ENCODE results near the gene RAD51B. TPM values are rescaled to one million over a fixed set of nuclear protein-coding genes. Genes with fewer than 3 reads are reported as not detected.
A peak's percentile ranks its signal among the peaks of the same experiment; 100 is the strongest.

RAD51B gene
- total and polyA plus RNA-seq, 9 of the 15 experiments (the other 6 are each of a cell fraction or from before 2014, with no cell fraction given), result 8.5 to 17.3 (median 11.3) TPM

DNA sequence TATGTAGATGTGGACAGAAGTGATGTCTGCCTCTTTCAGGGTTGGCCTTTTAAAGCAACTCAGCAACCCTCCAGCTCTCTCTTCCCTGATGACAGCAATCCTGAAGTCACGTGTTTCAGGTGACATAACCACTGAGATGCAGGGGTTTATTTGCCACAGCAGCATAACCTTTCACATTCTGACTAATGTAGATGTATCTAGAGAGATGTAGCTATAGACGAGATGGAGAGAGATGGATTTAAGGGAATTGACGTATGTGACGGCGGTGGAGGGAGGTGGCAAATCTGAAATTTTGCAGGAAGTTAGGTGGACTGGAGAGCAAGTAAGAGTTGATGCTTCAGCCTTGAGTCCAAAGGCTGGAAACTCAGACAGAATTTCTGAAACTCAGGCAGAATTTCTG, 847.3 kb downstream of the RAD51B start:
- no TSS peak for BruUV-seq (replicated peaks)
- no peaks in the 10 kb centered on the region for H3K36me3 ChIP-seq (ENCODE audit: control insufficient read depth, insufficient read depth, low read length)
- H3K4me2 ChIP-seq (ENCODE audit: insufficient read depth, low read length), result no peak overlapping the region
- WGBS (ENCODE audit: insufficient coverage, low coverage, missing lambda C conversion rate), result 52% methylated on average over 5 of the region's 5 CpGs
- H3K9me1 ChIP-seq (ENCODE audit: control insufficient read depth, insufficient read depth, low read length), result no peaks in the 10 kb centered on the region
- intact Hi-C loops (cut with micrococcal nuclease) (no loop called here), in situ Hi-C loops (cut with MboI) (no loop called here)
- no peaks in the 10 kb centered on the region for H3K27me3 ChIP-seq (ENCODE audit: control insufficient read depth in 2 of 2, insufficient read depth in 2 of 2, low read length in 2 of 2)
- ATAC-seq (no peak), DNase-seq (ENCODE audit: extremely low read depth in 1 of 4, low spot score in 3 of 4) (no peak), FAIRE-seq (no peak)
- ChIA-PET POLR2A (interaction anchor here (0.7 to 1.1 kb wide), 2 partner anchors 10 to 14 kb away, joined by 3 to 4 read pairs; no protein-coding TSS in a partner anchor), CTCF (ENCODE audit: low intra/inter-chr PET ratio) (no interaction called here)
- no peaks in the 10 kb centered on the region for H3K4me1 ChIP-seq (replicated peaks in 1 of 2; ENCODE audit: control insufficient read depth in 2 of 2, insufficient read depth in 2 of 2, low read length in 2 of 2)
- H3K27ac ChIP-seq (ENCODE audit: extremely low read depth, low read depth, low read length), result no peak overlapping the region
- no peaks in the 10 kb centered on the region for H3K79me2 ChIP-seq (ENCODE audit: control insufficient read depth, insufficient read depth, low read length)
- TF ChIP-seq RBM25 (IDR thresholded peaks at IDR 0.05; ENCODE audit: low read depth, low read length, severe bottlenecking) (no peak), ZNF12 (CRISPR knock-in tag; IDR thresholded peaks at IDR 0.05) (peak; percentile 81; the same call in 1 of the 2 replicates)
- no peak overlapping the region for H3K9ac ChIP-seq (ENCODE audit: insufficient read depth in 1 of 2, low read depth in 2 of 2, low read length in 2 of 2)
- no peak overlapping the region for H3K4me3 ChIP-seq
- H2AFZ ChIP-seq (ENCODE audit: low read depth, low read length), result no peak overlapping the region
- no peaks in the 10 kb centered on the region for H3K9me3 ChIP-seq (replicated peaks; ENCODE audit: control insufficient read depth, insufficient read depth, low read depth, low read length)
- no peaks in the 10 kb centered on the region for H4K20me1 ChIP-seq (replicated peaks; ENCODE audit: control insufficient read depth, insufficient read depth, low read length)

DNA sequence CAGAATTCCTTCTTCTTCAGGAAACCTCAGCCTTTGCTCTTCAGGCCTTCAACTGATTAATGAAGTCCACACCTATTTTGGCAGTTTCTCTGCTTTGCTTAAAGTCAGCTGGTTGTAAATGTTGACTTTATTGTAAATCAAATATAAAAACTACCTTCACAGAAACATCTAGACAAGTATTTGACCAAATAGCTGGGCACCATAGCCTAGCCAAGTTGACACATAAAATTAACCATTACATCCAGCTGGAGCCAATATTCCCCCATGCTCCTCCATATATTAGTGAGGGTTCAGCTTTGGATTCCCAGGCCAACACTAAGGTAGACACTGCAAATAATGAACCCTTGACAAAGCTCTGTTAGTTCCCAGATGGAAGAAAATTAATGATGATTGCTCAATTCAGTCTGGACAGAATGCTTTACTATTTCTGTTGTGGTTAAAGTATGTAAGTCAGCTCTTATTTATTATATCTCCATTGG, 847.8 kb downstream of the RAD51B start:
- in situ Hi-C loops (cut with MboI), result no loop called here
- Histone ChIP-seq H3K9me3 (replicated peaks; ENCODE audit: control insufficient read depth, insufficient read depth, low read depth, low read length) (no peaks in the 10 kb centered on the region), H3K27me3 (ENCODE audit: control insufficient read depth in 2 of 2, insufficient read depth in 2 of 2, low read length in 2 of 2) (no peaks in the 10 kb centered on the region), H3K9ac (ENCODE audit: insufficient read depth in 1 of 2, low read depth in 2 of 2, low read length in 2 of 2) (no peak overlapping the region), H3K79me2 (ENCODE audit: control insufficient read depth, insufficient read depth, low read length) (no peaks in the 10 kb centered on the region), H3K9me1 (ENCODE audit: control insufficient read depth, insufficient read depth, low read length) (no peaks in the 10 kb centered on the region), H3K4me1 (replicated peaks in 1 of 2; ENCODE audit: control insufficient read depth in 2 of 2, insufficient read depth in 2 of 2, low read length in 2 of 2) (no peaks in the 10 kb centered on the region), H3K36me3 (ENCODE audit: control insufficient read depth, insufficient read depth, low read length) (no peaks in the 10 kb centered on the region), H4K20me1 (replicated peaks; ENCODE audit: control insufficient read depth, insufficient read depth, low read length) (no peaks in the 10 kb centered on the region), H3K4me2 (ENCODE audit: insufficient read depth, low read length) (no peak overlapping the region), H2AFZ (ENCODE audit: low read depth, low read length) (no peak overlapping the region), H3K27ac (ENCODE audit: extremely low read depth, low read depth, low read length) (no peak overlapping the region), H3K4me3 (no peak overlapping the region)
- intact Hi-C loops (cut with micrococcal nuclease), result no loop called here
- ATAC-seq (no peak), DNase-seq (ENCODE audit: extremely low read depth in 1 of 4, low spot score in 3 of 4) (no peak), FAIRE-seq (no peak)
- ChIA-PET CTCF (ENCODE audit: low intra/inter-chr PET ratio) (no interaction called here), POLR2A (interaction anchor here (0.7 kb wide), 1 partner anchor 14 kb away, joined by 3 read pairs; no protein-coding TSS in a partner anchor)
- TF ChIP-seq ZNF41 (CRISPR knock-in tag; conservative IDR thresholded peaks at IDR 0.05) (no peak), ZNF134 (CRISPR knock-in tag; conservative IDR thresholded peaks at IDR 0.05) (0 out of 2 replicates have a peak, but pooled peaks have one; percentile 23)
- no TSS peak for BruUV-seq (replicated peaks)

All from K562 (cell line).